Calu3 (cell line): ENCODE data around the gene WDTC1. TPM values are rescaled to one million over a fixed set of nuclear protein-coding genes. Genes with fewer than 3 reads are reported as not detected.

Experiments used
- BruUV-seq: library from RNA; stranded (reverse); fragments of 400-500 nt; replicated peaks from 2 replicates; lab custom pipeline; 2021; lab: Mats Ljungman, UMichigan
- CTCF ChIA-PET: fragments of 300-600 bp; sonication (Branson Sonifier 250); formaldehyde crosslinking; loops from one replicate; lab custom pipeline; 2022; ENCODE audit warnings: antibody characterized with exemption; lab: Charles Lee
- DNase-seq: peaks from one replicate; pipeline ENCODE4 v3.0.0; 2022
- H3K27ac Mint-ChIP-seq: one replicate; pipeline ENCODE4 v1.8.0; 2022; ENCODE audit warnings: mixed read lengths; ENCODE audit not compliant: unreplicated experiment
- H3K27me3 Mint-ChIP-seq: one replicate; pipeline ENCODE4 v1.8.0; 2022; ENCODE audit warnings: mixed read lengths; ENCODE audit not compliant: unreplicated experiment
- H3K36me3 Mint-ChIP-seq: one replicate; pipeline ENCODE4 v1.8.0; 2022; ENCODE audit warnings: mild to moderate bottlenecking, moderate library complexity, mixed read lengths; ENCODE audit not compliant: insufficient read depth, unreplicated experiment
- H3K4me1 Mint-ChIP-seq: one replicate; pipeline ENCODE4 v1.8.0; 2022; ENCODE audit warnings: mild to moderate bottlenecking, low read depth, mixed read lengths; ENCODE audit not compliant: unreplicated experiment
- H3K4me3 Mint-ChIP-seq: one replicate; pipeline ENCODE4 v1.8.0; 2022; ENCODE audit warnings: mild to moderate bottlenecking, low read depth, moderate library complexity, mixed read lengths; ENCODE audit not compliant: unreplicated experiment
- H3K9me3 Mint-ChIP-seq: one replicate; pipeline ENCODE4 v1.8.0; 2022; ENCODE audit warnings: low read depth, mixed read lengths; ENCODE audit not compliant: unreplicated experiment
- CTCF ChIP-seq: fragments of 200-600 bp; IDR thresholded peaks from one replicate; pipeline ENCODE4 v1.8.0; 2022; ENCODE audit warnings: antibody characterized with exemption; ENCODE audit not compliant: unreplicated experiment
- intact Hi-C: fragments of 100-400 bp; cut with micrococcal nuclease; formaldehyde crosslinking; loops from one replicate; pipeline ENCODE4 v1.10.0; 2022; ENCODE audit not compliant: unreplicated experiment
- total RNA-seq: library from RNA; stranded (reverse); gene quantifications from 2 replicates; pipeline ENCODE4 v1.2.3, GENCODE V29; 2022

Gene WDTC1
- total RNA-seq, 1 experiment from 2014 or later = 10.8 TPM

- CTCF ChIA-PET = no interaction called here
- no peaks in the 10 kb centered on the region for H3K27me3 Mint-ChIP-seq
- H3K4me1 Mint-ChIP-seq = peaks cover 34% of the 10 kb centered on the region
- no peak for DNase-seq
- intact Hi-C loops = no loop called here
- peaks cover 46% of the 10 kb centered on the region for H3K36me3 Mint-ChIP-seq
- no TSS peak for BruUV-seq
- no peak overlapping the region for H3K4me3 Mint-ChIP-seq
- no peak for TF ChIP-seq CTCF
- no peaks in the 10 kb centered on the region for H3K9me3 Mint-ChIP-seq
- H3K27ac Mint-ChIP-seq = no peak overlapping the region
Observed at GRCh38 chr1:27346357-27346756, 111.9 kb downstream of the WDTC1 start.

- TF ChIP-seq CTCF = no peak
- Mint-ChIP-seq H3K9me3 (no peaks in the 10 kb centered on the region), H3K4me3 (no peak overlapping the region), H3K27ac (no peak overlapping the region), H3K4me1 (peaks cover 32% of the 10 kb centered on the region), H3K36me3 (peaks cover 43% of the 10 kb centered on the region), H3K27me3 (no peaks in the 10 kb centered on the region)
- BruUV-seq = no TSS peak
- CTCF ChIA-PET = no interaction called here
- intact Hi-C loops = no loop called here
- peak; percentile 20 for DNase-seq
Observed at GRCh38 chr1:27346991-27347624, 112.7 kb downstream of the WDTC1 start.

- BruUV-seq = no TSS peak
- no peak for TF ChIP-seq CTCF
- Mint-ChIP-seq H3K36me3 (peaks cover 36% of the 10 kb centered on the region), H3K4me3 (no peak overlapping the region), H3K9me3 (no peaks in the 10 kb centered on the region), H3K27me3 (no peaks in the 10 kb centered on the region), H3K27ac (no peak overlapping the region), H3K4me1 (peaks cover 16% of the 10 kb centered on the region)
- CTCF ChIA-PET = interaction anchor here (0.7 kb wide), 1 partner anchor 169 kb away, joined by 13 read pairs; no protein-coding TSS in a partner anchor
- peak; percentile 60 for DNase-seq
- intact Hi-C loops = no loop called here
Observed at GRCh38 chr1:27348861-27349783, 114.7 kb downstream of the WDTC1 start.

DNA sequence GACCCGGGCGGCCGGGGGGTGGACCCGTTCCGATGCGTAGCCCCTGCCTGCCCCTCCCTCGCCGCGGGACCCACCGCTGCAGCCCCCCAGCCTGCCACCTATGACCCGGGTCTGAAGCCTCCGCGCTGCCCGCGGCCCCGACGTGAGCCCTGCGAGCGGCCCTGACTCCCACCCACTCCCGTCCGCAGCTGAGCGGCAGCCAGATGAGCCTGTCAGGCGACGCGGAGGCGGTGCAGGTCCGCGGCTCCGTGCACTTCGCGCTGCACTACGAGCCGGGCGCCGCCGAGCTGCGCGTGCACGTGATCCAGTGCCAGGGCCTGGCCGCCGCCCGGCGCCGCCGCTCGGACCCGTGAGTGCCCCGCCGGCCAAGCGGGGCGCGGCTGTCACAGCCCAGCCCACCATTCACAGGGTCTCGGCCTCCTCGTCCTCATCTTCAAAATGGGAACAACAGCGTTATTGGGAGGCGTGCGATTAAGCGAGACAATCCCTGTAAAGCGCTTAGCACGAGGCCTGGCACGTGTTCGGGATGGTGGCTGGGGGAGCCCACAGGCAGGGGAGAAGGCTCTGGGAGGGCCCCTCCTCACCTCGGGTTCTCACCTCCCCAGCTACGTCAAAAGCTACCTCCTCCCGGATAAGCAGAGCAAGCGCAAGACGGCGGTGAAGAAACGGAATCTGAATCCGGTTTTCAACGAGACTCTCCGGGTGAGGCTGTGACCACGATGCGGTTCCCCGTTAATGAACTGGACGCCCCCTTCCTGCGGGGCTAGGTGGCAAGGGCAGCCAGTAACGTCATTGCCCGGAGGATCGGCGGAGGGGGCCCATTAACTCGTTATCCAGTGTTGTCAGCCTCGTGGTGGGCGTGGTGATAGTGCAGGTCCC, 115.6 kb downstream of the WDTC1 start:
- peaks cover 36% of the 10 kb centered on the region for H3K36me3 Mint-ChIP-seq
- CTCF ChIA-PET = interaction anchor here (0.6 kb wide), 1 partner anchor 706 kb away, joined by 3 read pairs; no protein-coding TSS in a partner anchor
- BruUV-seq = no TSS peak
- no peak overlapping the region for H3K27ac Mint-ChIP-seq
- H3K4me1 Mint-ChIP-seq = peaks cover 16% of the 10 kb centered on the region
- no peak overlapping the region for H3K4me3 Mint-ChIP-seq
- intact Hi-C loops = no loop called here
- TF ChIP-seq CTCF = no peak
- H3K9me3 Mint-ChIP-seq = no peaks in the 10 kb centered on the region
- no peak for DNase-seq
- H3K27me3 Mint-ChIP-seq = no peaks in the 10 kb centered on the region
